Jurkat, Clone E6-1 (cell line): ENCODE measurements around the gene KCNQ5.

Experiments
- DNase-seq: peaks from one replicate; pipeline ENCODE4 v3.0.0-alpha.2; 2011; ENCODE audit warnings: low read depth, low spot score
- H3K4me3 ChIP-seq: 2 replicates; pipeline ENCODE4 v1.5.1; 2011; ENCODE audit warnings: mild to moderate bottlenecking, low read length, control low read depth, moderate library complexity

KCNQ5 gene

DNA sequence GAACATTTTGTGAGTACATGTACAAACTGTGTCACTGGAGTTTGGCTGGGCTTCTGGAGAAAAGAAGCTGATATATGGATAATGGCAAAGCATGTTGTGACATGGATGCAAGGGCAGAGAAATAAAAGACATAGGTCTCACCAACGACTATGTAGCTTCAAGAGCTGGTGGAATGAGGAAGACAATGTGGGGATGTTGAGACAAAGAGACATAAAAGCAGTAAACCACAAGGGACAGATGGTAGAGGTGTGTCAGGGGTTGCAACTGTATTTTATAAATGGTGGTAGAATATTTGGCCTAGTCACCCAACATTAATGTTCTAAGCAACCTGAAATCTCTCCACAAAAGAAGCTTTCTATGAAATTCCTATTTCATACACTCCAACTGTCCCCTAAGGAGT, 199.0 kb downstream of the KCNQ5 start:
- peak; percentile 25 for DNase-seq
- H3K4me3 ChIP-seq, result no peak overlapping the region

DNA sequence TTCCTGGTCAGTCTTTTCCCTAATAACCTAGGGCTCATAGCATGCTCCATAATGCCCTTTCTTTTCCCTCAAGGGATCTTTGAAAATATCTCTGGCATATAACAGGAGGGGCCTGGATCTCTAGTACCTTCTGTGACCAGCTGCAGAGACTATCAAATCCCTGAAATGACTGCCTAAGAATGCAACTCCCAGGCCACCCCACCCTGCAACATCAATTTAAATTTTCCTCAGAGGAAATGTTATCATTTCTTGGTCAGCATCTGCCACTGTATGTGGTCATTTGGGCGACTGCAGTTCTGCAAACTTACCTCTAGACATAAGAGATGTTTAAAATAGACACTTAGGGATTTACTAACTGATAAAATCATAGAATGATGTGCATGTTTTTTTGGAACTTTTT, 200.2 kb downstream of the KCNQ5 start:
- no peak overlapping the region for H3K4me3 ChIP-seq
- DNase-seq, result no peak

DNA sequence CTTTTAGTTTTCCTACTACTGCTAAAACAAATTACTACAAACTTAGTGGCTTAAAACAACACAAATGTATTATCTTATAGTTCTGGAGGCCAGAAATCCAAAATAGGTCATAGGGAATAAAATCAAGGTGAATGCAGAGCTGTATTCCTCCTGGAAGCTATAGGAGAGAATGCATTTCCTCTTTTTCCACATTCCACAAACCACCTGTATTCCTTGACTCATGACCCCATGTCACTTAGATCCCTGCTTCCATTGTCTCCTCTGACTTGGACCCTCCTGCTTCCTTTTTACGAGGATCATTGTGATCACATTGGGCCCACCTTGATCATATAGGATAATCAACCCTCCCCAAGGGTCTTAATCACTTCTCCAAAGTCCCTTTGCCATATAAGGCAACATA, 200.8 kb downstream of the KCNQ5 start:
- no peak for DNase-seq
- H3K4me3 ChIP-seq, result no peak overlapping the region

DNA sequence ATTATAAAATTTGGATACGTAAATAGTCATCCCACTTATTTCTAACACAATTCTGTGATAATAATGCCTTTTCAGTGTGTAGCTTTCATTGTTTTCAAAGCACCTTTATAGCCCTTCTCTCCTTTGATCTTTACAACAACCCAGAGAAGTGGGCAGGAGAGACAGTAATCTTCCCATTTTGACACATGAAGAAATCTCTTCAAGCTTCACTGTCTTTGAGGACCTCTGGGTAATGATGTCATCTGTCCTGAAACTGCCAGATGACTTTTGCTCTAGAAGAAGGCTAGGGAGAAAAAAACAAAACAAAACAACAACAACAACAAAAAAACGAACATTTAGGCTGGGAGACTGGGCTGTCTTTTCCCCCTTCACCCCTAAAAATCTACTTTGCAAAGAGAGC, 203.0 kb downstream of the KCNQ5 start:
- no peak overlapping the region for H3K4me3 ChIP-seq
- no peak for DNase-seq

DNA sequence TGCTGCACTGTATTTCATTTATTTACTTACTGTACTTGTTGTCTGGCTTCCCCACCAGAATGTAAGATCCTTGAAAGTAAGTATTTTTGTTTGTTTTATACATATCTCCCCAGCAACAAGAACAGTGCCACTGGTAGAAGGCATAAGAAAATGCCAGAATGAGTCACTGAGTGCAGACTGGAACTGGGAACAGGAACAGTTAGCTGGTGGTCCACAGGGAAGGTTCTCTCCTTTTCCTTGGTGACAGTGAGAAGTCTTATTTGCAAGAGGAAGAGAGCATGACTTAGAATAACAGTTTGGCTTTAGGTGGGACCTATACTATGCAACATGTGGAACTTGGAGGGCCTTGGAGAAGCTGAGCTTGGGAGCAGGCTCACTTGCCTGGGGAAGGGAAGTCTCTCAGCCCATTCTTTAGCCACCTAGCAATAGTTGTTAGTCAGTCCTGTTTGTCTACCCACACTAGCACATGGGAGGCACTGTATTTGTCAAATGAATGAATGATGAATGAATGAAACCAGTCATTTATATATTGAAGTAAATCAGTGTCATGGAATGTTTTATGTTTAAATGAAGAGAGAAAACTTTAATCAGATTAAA, 203.5 kb downstream of the KCNQ5 start:
- DNase-seq, result no peak
- no peak overlapping the region for H3K4me3 ChIP-seq

DNA sequence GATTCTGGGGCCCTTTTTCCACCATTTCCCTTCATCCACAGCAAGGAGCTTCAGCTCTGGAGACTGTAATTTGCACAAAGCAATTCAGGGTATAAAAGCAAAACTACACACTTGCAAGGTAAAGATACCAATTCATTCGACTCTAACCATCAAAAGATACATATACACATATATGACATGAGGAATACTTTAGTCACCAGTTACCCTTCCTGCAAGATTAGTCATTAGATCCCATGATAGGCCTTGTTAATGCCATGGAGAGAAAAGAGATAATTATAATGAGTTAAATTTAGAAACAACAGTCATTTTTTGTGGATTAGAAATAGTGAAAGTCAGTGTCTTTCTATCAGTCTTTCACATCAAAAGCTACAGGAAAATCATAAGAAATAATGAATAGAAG, 204.2 kb downstream of the KCNQ5 start:
- DNase-seq, result no peak
- no peak overlapping the region for H3K4me3 ChIP-seq

DNA sequence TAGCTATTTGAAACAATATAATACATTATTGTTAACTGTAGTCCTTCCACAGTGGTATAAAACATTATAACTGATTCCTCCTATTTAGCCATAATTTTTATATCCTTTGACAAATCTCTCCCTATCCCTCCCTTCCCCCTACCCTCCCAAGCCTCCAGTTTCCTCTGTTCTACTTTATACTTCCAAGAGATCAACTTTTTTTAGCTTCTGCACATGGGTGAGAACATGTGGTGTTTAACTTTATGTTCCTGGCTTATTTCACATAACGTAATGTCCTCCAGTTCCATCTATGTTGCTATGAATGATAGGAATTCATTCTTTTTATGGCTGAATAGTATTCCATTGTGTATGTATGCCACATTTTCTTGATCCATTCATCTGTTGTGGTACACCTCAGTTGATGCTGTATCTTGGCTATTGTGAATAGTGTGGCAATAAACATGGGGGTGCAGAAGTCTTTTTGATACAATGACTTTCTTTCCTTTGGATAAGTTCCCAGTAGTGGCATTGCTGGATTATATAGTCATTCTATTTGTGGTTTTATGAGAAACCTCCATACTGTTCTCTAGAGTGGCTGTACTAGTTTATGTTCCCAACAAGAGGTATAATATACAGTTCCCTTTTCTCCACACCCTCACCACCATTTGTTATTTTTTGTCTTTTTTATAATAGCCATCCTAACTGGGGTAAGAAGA, 205.0 kb downstream of the KCNQ5 start:
- no peak overlapping the region for H3K4me3 ChIP-seq
- no peak for DNase-seq

DNA sequence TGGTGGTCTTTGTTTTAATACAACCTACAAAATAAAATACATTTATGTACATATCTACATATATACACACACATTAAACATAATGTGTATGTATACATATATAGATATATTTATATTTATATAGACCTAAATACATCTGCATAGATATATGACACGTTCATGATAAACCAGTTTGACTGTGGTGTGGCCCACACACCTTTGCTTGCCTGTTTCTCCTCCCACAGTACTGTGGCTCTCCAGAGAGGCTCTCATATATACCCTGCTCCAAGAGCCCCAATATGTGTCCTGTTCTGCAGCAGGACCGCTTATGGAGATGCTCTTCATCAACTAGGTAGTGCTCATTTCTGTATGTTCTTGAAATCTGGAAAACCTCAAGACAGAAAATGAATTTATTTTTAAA, 207.0 kb downstream of the KCNQ5 start:
- no peak for DNase-seq
- no peak overlapping the region for H3K4me3 ChIP-seq

DNA sequence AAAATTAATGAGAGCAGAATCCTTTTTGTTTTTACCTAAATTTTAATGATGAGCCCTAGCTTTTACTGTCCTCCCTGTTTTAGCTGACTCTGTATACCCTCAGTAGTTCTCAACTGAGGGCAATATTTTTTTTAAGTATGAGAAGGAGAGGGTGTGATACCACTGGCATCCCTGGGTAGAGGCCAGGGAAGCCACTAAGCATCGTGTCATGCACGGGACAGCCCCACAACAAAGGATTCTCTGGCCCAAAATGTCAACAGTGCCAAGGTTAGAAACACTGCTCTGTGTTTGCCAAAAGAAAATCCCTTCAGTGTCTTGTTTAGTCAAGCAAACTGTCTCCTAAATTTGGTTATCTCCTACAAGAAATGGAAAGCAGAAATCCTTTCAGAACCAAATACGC, 210.4 kb downstream of the KCNQ5 start:
- DNase-seq, result no peak
- H3K4me3 ChIP-seq, result no peak overlapping the region

DNA sequence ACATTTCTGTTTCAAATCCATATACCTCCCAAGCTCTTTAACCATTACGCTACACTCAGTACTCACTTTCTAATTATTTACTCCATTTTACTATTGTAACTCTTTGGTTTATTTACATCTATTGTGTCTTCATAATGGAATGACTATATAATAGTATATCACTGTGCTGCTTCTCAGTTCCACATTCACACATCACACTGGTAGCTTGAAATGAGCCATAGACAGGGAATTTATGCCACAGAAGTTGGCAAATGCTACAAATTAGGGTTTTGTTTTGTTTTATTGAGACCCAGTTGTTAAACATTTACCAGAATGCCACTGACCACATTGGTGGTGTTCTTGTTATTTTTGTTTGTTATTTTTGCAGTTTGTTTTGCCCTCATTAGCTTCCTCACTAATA, 213.9 kb downstream of the KCNQ5 start:
- no peak for DNase-seq
- no peak overlapping the region for H3K4me3 ChIP-seq

DNA sequence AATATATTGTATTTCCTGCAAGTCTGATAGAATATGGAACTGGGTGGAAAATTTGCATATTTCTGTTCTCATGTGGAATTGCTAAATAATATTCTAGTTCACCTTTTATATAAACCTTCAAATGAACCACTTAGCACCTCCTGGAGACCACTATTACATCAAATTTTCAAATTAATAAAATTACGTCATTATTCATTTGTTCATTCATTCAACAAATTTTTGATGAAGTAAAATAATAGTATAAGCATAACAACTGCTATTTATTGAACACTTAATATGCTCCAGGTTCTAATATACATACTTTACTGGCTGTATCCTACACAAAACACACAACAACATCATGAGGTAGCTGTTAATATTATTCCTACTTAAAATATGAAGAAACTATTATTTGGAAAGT, 215.1 kb downstream of the KCNQ5 start:
- DNase-seq, result no peak
- no peak overlapping the region for H3K4me3 ChIP-seq

DNA sequence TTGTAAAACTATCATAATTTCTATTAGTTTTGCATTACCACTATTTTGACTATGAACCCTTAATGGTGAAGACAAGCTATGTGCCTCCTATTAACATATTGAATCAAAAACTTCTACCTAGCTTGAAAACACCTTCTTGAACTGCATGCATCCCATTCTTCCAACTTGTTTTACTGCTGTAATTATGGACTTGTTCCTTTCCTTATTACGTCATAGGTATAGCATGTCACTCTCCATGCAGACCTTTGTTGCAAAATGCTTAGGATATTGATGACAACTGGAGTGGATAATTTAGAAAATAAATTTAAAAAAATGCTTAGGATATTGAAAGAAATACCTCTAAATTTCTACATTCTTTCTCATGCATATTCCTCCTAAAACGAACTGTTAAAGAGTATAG, 219.3 kb downstream of the KCNQ5 start:
- no peak overlapping the region for H3K4me3 ChIP-seq
- no peak for DNase-seq

DNA sequence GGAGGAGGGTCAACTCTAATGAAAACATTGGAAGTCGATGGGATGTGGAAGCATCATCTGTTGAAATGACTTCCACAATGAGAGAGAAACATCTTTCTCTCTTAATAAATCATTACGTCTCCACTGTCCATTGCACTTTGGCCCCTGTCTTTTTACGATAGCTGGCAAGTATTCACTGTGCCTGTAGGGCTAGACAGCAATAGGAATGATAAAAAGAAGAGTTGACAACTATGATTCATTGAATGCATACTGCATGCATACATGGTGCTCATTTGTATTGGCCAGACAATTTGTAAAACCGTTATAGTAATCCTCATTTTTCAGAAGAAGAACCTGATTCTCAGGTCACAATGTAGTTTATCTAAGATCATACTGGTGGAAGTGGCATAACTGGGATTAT, 220.3 kb downstream of the KCNQ5 start:
- DNase-seq, result no peak
- H3K4me3 ChIP-seq, result no peak overlapping the region

DNA sequence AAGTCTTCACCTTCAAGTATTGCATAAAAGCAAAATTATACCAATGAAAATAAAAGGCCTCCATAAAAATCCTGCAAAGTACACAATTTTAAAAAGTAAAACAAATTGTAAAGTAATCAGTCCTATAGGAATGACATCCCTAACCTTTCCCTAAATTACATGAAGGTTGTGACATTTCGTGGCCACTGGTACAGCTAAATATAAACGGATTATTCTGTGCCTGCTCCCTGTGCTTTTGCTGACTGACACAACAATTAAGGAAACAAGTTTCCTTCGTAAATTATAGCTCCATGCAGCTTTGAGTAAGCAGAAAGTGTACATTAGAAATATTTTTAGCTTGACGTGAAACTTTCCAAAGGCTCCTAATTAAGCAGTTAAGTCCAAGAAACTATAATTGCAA, 222.8 kb downstream of the KCNQ5 start:
- no peak overlapping the region for H3K4me3 ChIP-seq
- no peak for DNase-seq

DNA sequence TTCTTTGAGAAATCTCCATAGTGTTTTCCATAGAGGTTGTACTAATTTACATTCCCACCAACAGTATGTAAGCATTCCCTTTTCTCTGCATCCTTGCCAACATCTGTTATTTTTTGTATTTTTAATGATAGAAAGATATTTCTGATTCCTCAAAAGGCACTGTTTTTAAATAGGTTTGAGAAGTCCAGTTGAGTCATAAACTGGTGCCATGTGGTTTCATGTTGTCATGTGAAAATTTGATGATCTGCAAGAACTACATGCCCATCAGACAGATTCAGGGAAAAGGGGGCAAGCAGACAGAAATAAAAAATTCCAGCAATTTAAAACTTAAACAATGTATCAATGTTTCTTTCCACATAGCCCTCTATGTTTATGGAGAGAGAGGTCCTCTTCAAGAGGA, 227.5 kb downstream of the KCNQ5 start:
- no peak overlapping the region for H3K4me3 ChIP-seq
- DNase-seq, result no peak

DNA sequence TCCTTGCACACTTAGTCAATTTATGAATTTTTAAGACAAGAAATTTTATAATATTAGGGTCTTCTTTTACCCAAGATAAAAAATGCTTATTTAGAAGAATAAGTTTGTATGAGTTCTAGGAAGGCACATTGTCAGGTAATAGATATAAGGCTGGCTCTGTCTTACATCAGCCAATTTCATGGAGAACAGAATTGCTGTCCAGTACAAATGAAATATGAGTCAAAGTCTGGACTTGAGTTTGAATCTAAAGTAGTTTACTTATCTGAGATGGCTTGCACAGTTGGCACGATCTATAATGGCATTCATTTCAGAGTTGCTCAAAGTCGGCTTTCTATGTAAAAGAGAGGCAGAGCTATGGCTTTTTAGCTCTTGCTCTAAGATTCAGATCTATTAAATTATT, 228.2 kb downstream of the KCNQ5 start:
- H3K4me3 ChIP-seq, result no peak overlapping the region
- no peak for DNase-seq

DNA sequence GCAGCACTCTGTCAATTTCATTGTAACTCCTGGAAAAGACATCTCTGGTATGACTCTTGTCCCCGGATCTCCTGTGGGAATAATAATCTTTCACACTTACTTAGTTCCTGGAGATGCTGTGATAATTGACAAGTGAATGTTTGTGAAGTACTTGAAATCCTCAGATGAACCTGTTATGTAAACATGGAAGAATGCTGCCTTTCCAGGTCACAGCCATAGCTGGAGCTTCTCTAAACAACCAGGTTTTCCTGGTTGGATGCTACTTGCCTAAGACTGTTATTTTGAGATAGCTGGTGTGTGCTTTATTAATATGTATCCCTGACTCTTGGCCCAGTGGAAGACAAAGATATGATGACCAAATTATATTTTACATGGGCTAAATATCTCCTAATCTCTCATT, 228.6 kb downstream of the KCNQ5 start:
- no peak overlapping the region for H3K4me3 ChIP-seq
- DNase-seq, result no peak

DNA sequence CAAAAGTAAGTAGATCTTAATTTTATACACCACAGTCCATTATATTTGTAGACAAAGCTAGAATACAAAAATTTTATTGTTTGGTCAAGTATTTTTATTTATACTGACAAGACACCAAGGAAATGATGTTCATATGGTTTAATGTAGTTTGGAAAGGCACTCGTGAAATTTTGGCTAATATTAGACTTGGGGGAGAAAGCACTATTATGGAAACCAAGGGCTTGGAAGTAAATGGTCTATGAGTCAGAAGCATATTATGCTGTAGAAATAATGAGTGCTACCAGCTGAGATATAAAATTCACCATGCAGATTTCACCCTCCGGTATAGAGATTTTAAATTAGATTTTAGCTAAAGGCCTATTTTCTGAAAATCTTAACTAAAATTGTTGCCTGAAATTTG, 233.6 kb downstream of the KCNQ5 start:
- no peak overlapping the region for H3K4me3 ChIP-seq
- no peak for DNase-seq

DNA sequence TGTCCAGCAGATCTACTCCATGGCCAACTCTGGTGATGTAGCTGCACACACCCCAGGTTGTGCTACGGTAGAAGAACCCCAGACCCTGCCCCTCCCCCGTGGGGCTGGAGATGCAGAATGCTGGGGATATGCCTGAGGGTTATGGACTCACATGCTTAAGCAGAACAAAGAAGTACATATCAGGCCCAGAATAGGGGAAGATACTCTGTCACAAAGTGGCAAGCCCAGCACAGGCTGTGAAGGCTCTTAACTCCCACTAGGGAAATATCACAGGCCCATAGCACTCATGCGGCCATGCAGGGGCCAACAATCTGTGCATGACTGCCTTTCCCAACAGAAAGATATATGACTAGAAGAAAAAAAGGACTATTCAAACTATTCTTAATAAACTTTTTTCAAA, 234.9 kb downstream of the KCNQ5 start:
- no peak overlapping the region for H3K4me3 ChIP-seq
- DNase-seq, result no peak

DNA sequence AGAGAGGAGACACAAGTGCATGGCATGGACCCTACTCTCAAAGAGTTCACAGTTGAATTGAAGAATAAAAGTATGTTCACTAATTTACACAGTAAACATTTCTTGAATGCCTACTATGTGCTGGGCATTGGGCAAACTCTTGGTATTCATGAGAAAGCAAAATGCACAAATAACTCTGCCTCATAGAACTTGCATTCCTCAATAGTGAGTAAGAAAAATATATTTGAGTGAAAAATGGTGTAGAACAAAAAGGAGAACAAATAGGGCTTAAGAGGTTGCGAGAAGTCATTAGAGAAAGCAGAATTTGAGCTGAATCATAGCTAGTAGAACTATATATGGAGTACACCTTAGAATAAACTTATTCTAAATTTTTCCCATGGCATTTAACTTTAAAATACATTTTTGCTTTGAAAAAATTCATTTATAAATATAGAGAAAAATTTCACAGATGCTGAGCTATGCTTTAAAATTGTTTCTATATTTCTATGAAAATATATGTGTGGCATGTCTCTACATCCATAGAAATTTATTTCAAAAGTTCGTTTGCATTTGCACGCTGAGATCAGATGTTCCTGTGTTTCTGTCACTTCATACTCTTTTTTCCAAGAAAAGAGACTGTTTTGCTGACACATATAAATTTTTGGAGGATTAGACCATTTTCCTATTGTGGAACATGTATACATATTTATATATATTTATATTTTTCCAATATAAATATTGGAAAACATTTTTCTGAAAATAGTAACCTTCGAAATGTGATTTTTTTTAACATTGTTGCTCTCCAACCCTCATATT, 236.1 kb downstream of the KCNQ5 start:
- no peak overlapping the region for H3K4me3 ChIP-seq
- no peak for DNase-seq

DNA sequence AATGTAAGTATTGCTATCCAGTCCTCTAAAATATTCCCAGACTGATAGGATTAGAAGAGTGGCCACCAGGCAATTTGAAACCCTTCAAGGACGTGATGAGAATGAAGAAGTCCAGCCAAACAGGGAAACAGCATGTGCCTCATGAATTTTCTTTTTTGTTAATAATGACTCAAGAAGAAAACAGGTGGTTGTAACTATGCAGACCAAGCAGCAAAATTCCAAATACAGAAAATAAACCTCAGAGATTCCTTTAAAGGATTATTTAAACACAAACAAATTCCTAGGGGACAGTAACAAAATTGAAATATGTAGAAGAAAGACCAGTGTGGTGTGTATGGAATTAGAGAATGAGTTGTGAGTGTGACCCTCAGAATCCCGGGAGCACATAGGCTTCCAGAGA, 239.2 kb downstream of the KCNQ5 start:
- no peak overlapping the region for H3K4me3 ChIP-seq
- no peak for DNase-seq
